Hematopoietic multipotent progenitor cell treated with erythropoietin and hydrocortisone succinate and interleukin-3 and kit ligand, for 8 days (in vitro differentiated cells): ENCODE results near the gene HOXA9.

Source experiments
- DNase-seq: peaks from one replicate; pipeline ENCODE4 v3.0.0-alpha.2; 2015

The HOXA9 gene

GRCh38 chr7:27187475-27188385, 22.4 kb upstream of the HOXA9 start:
- no peak for DNase-seq

GRCh38 chr7:27186668-27187474, 21.5 kb upstream of the HOXA9 start:
- DNase-seq, result no peak

- no peak for DNase-seq
These were observed 20.7 kb upstream of the HOXA9 start for GRCh38 chr7:27185854-27186667.

- DNase-seq, result no peak
These were observed 19.9 kb upstream of the HOXA9 start, which contains the start of gene HOXA11 for GRCh38 chr7:27185013-27185853. TSS of gene HOXA11 (minus strand) at chr7:27185232. CDS start at chr7:27185144, 88 bp downstream.

GRCh38 chr7:27184337-27185012, 19.1 kb upstream of the HOXA9 start:
- no peak for DNase-seq

GRCh38 chr7:27183682-27184336, 18.5 kb upstream of the HOXA9 start:
- no peak for DNase-seq

GRCh38 chr7:27182861-27183681, 17.7 kb upstream of the HOXA9 start:
- no peak for DNase-seq

- no peak for DNase-seq
These were observed 17.0 kb upstream of the HOXA9 start for GRCh38 chr7:27182285-27182841.

GRCh38 chr7:27181795-27182275, 16.5 kb upstream of the HOXA9 start:
- DNase-seq, result no peak

GRCh38 chr7:27180431-27181420, 15.4 kb upstream of the HOXA9 start:
- DNase-seq, result no peak

GRCh38 chr7:27179503-27180430, 14.4 kb upstream of the HOXA9 start:
- peak; percentile 68 for DNase-seq

GRCh38 chr7:27179030-27179429, 13.7 kb upstream of the HOXA9 start:
- DNase-seq, result no peak

- no peak for DNase-seq
These were observed 13.0 kb upstream of the HOXA9 start for GRCh38 chr7:27178366-27178765.

- no peak for DNase-seq
These were observed 12.5 kb upstream of the HOXA9 start for GRCh38 chr7:27177795-27178320.

- DNase-seq, result no peak
These were observed 11.8 kb upstream of the HOXA9 start for GRCh38 chr7:27176962-27177794.

- DNase-seq, result no peak
These were observed 11.1 kb upstream of the HOXA9 start for GRCh38 chr7:27176524-27176845.
